Measurements from ENCODE around the gene MID1.

Gene MID1

GRCh38 chrX:10636851-10637250, 16.5 kb upstream of the MID1 start:
- no peak overlapping the region for H2AFZ ChIP-seq (ENCODE audit: low read length, unreplicated experiment)

DNA sequence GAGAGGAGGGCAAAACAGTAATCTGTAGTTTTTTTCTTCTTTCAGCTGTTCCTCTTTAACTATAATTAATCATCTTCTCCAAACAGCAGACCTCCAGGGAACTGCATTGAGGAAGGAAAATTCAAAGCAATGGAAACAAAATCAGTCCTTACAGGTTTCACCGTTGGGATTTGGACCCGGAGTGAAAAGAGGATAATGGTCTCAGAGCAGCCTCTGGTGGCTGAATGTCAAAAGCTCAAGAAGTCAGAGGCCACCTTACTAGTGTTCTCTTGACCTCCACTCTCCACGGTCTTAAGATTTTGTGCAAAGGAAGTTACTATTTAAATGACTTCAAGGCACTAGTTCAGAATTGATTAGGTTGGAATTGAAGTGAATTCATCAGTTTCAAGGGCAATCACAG, 16.0 kb upstream of the MID1 start:
- H3K79me2 ChIP-seq (ENCODE audit: control insufficient read depth, insufficient read depth, low read length, unreplicated experiment): no peaks in the 10 kb centered on the region
- peak overlapping the region; percentile 70 for H3K4me3 ChIP-seq (ENCODE audit: low read depth, low read length)
- no peaks in the 10 kb centered on the region for H3K36me3 ChIP-seq (ENCODE audit: insufficient read depth, low read length)
- no peaks in the 10 kb centered on the region for H3K27me3 ChIP-seq (ENCODE audit: insufficient read depth, low read length)
- H2AFZ ChIP-seq (ENCODE audit: low read length, unreplicated experiment): peak overlapping the region; percentile 64
- H3K27ac ChIP-seq (ENCODE audit: low read depth, low read length): peak overlapping the region; percentile 97
- peaks cover 37% of the 10 kb centered on the region for H3K4me1 ChIP-seq (ENCODE audit: control insufficient read depth, insufficient read depth, low read length, unreplicated experiment)

More at GRCh38 chrX:10636851-10637250, 16.5 kb upstream of the MID1 start:
- Histone ChIP-seq H3K36me3 (ENCODE audit: insufficient read depth, low read length) (no peaks in the 10 kb centered on the region), H3K27me3 (ENCODE audit: insufficient read depth, low read length) (no peaks in the 10 kb centered on the region), H3K4me1 (ENCODE audit: control insufficient read depth, insufficient read depth, low read length, unreplicated experiment) (peaks cover 32% of the 10 kb centered on the region), H3K4me3 (ENCODE audit: low read depth, low read length) (no peak overlapping the region), H3K27ac (ENCODE audit: low read depth, low read length) (no peak overlapping the region), H3K79me2 (ENCODE audit: control insufficient read depth, insufficient read depth, low read length, unreplicated experiment) (no peaks in the 10 kb centered on the region)

GRCh38 chrX:10634392-10635161, 14.2 kb upstream of the MID1 start:
- Histone ChIP-seq H2AFZ (ENCODE audit: low read length, unreplicated experiment) (peak overlapping the region; percentile 53), H3K79me2 (ENCODE audit: control insufficient read depth, insufficient read depth, low read length, unreplicated experiment) (no peaks in the 10 kb centered on the region), H3K36me3 (ENCODE audit: insufficient read depth, low read length) (no peaks in the 10 kb centered on the region), H3K4me3 (ENCODE audit: low read depth, low read length) (peak overlapping the region; percentile 70), H3K4me1 (ENCODE audit: control insufficient read depth, insufficient read depth, low read length, unreplicated experiment) (peaks cover 38% of the 10 kb centered on the region), H3K27ac (ENCODE audit: low read depth, low read length) (peak overlapping the region; percentile 97), H3K27me3 (ENCODE audit: insufficient read depth, low read length) (no peaks in the 10 kb centered on the region)

DNA sequence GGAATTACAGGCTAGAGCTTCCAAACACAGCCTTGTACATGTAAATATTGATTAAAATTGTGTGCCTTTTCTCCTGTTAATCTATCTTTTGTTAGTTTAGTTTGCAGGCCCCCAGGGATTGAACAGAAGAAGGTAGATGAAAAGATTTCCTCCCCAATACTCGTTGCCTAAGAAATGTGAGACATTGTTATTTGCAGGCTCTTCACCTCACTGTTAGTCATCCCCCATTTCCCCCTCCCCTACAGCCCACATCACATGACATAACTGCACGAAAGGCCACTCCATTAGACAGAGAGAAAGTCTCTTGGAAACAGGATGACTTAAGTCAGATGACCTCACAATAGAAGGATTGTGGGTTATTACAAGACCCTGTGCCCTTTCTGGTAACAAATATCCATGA, 13.3 kb upstream of the MID1 start:
- Histone ChIP-seq H3K27ac (ENCODE audit: low read depth, low read length) (peak overlapping the region; percentile 97), H3K4me1 (ENCODE audit: control insufficient read depth, insufficient read depth, low read length, unreplicated experiment) (peaks cover 47% of the 10 kb centered on the region), H2AFZ (ENCODE audit: low read length, unreplicated experiment) (no peak overlapping the region), H3K79me2 (ENCODE audit: control insufficient read depth, insufficient read depth, low read length, unreplicated experiment) (no peaks in the 10 kb centered on the region), H3K4me3 (ENCODE audit: low read depth, low read length) (peak overlapping the region; percentile 70; the same call in 1 of the 2 replicates), H3K36me3 (ENCODE audit: insufficient read depth, low read length) (no peaks in the 10 kb centered on the region), H3K27me3 (ENCODE audit: insufficient read depth, low read length) (no peaks in the 10 kb centered on the region)

DNA sequence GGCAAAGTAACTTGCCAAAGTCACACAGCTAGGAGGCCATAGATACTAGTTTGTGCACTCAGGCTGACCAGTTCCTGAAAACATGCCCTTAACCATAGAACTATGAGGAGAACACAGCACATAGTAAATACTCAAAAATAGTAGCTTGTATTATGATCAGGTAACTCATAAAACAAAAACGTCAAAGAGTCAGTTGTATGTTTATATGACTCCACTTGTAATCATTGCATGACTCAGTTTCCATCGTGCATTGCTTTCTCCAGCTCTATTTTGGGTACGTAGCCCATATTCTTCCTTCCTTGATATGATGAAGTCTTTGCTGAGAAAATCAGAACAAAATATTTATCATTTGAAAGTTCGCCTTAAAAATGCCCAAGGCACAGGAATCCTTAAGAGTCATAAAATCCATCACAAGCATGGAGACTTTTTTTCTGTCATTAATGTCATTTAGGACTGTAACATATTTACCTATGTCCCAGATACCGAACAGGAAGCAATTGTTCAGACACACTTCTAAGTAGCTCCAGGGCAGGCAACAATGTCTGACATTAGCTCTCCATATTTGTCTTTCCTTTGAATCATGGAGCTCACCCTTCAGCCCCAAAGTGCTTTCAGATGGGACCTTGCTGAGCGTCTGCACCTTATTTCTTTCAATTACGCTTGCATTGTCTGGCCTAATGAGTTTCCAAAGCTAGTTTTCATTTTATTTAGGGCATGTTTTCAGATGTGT, 11.2 kb upstream of the MID1 start:
- Histone ChIP-seq H2AFZ (ENCODE audit: low read length, unreplicated experiment) (no peak overlapping the region), H3K27ac (ENCODE audit: low read depth, low read length) (no peak overlapping the region)

GRCh38 chrX:10630320-10630719, 9.9 kb upstream of the MID1 start:
- Histone ChIP-seq H3K27ac (ENCODE audit: low read depth, low read length) (no peak overlapping the region), H3K4me3 (ENCODE audit: low read depth, low read length) (no peak overlapping the region), H3K27me3 (ENCODE audit: insufficient read depth, low read length) (no peaks in the 10 kb centered on the region), H2AFZ (ENCODE audit: low read length, unreplicated experiment) (no peak overlapping the region), H3K36me3 (ENCODE audit: insufficient read depth, low read length) (no peaks in the 10 kb centered on the region), H3K79me2 (ENCODE audit: control insufficient read depth, insufficient read depth, low read length, unreplicated experiment) (no peaks in the 10 kb centered on the region), H3K4me1 (ENCODE audit: control insufficient read depth, insufficient read depth, low read length, unreplicated experiment) (peaks cover 46% of the 10 kb centered on the region)

More for the DNA sequence above, 11.2 kb upstream of the MID1 start:
- H3K27me3 ChIP-seq (ENCODE audit: insufficient read depth, low read length): no peaks in the 10 kb centered on the region
- no peaks in the 10 kb centered on the region for H3K79me2 ChIP-seq (ENCODE audit: control insufficient read depth, insufficient read depth, low read length, unreplicated experiment)
- H3K4me3 ChIP-seq (ENCODE audit: low read depth, low read length): no peak overlapping the region
- H3K4me1 ChIP-seq (ENCODE audit: control insufficient read depth, insufficient read depth, low read length, unreplicated experiment): peaks cover 53% of the 10 kb centered on the region
- H3K36me3 ChIP-seq (ENCODE audit: insufficient read depth, low read length): no peaks in the 10 kb centered on the region

DNA sequence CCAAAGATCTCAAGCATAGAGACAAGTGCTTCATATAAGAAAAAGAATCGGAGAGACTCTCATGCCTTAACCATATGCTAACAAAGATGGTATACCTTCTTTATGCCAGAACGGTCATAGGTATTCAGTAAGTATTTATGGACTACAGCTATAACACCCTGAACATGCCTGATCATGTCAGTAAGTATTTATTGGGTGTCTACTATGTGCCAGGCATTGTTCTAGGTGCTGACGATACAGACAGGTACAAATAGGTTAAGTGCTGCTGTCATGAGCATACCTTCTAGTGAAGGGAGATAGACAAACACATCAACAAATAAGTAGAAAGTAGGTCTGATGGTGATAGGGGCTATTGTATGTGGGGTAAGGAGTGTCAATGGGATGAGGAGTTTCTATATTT, 9.5 kb upstream of the MID1 start:
- Histone ChIP-seq H3K79me2 (ENCODE audit: control insufficient read depth, insufficient read depth, low read length, unreplicated experiment) (no peaks in the 10 kb centered on the region), H3K4me1 (ENCODE audit: control insufficient read depth, insufficient read depth, low read length, unreplicated experiment) (peaks cover 42% of the 10 kb centered on the region), H3K36me3 (ENCODE audit: insufficient read depth, low read length) (no peaks in the 10 kb centered on the region), H3K27me3 (ENCODE audit: insufficient read depth, low read length) (no peaks in the 10 kb centered on the region), H3K4me3 (ENCODE audit: low read depth, low read length) (no peak overlapping the region), H3K27ac (ENCODE audit: low read depth, low read length) (no peak overlapping the region), H2AFZ (ENCODE audit: low read length, unreplicated experiment) (no peak overlapping the region)

DNA sequence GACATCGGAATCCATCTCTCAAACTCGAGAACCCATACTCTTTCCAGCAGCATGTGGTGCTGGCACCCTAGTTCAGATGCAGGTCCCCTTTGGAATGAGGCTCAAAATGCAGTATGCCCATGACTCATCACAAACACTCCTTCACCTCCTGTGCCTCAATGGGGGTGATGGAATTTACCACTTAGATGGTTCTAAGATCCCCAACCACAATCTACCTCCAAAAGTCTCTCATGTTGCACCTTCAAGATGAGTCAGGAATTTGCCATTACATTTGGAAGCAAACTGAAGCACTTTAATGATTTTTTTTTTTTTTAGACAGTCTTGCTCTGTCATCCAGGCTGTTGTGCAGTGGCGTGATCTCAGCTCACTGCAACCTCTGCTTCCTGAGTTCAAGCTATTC, 8.5 kb upstream of the MID1 start:
- H3K4me3 ChIP-seq (ENCODE audit: low read depth, low read length): no peak overlapping the region
- H2AFZ ChIP-seq (ENCODE audit: low read length, unreplicated experiment): no peak overlapping the region
- H3K4me1 ChIP-seq (ENCODE audit: control insufficient read depth, insufficient read depth, low read length, unreplicated experiment): peaks cover 32% of the 10 kb centered on the region
- no peaks in the 10 kb centered on the region for H3K27me3 ChIP-seq (ENCODE audit: insufficient read depth, low read length)
- H3K79me2 ChIP-seq (ENCODE audit: control insufficient read depth, insufficient read depth, low read length, unreplicated experiment): no peaks in the 10 kb centered on the region
- H3K27ac ChIP-seq (ENCODE audit: low read depth, low read length): no peak overlapping the region
- no peaks in the 10 kb centered on the region for H3K36me3 ChIP-seq (ENCODE audit: insufficient read depth, low read length)

DNA sequence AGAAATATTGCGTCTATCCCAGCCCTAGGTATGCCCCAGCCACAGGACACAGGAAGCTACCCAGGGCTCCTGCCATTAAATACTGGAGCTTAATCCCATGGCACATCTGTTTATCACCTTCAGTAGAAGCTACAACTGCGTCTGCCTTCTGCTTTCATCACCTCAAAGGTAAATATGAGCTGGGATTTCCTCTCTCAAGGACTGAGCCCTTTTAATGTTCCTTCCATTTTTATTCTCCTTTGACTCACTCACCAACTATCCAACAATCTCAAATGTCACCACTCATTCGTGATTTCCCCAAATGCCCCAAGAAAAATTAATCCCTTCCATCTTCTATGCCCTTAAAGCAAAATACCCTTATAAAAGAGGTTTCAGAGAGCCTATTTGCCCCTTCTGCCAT, 1.8 kb upstream of the MID1 start:
- Histone ChIP-seq H3K27ac (ENCODE audit: low read depth, low read length) (no peak overlapping the region), H3K36me3 (ENCODE audit: insufficient read depth, low read length) (no peaks in the 10 kb centered on the region)

DNA sequence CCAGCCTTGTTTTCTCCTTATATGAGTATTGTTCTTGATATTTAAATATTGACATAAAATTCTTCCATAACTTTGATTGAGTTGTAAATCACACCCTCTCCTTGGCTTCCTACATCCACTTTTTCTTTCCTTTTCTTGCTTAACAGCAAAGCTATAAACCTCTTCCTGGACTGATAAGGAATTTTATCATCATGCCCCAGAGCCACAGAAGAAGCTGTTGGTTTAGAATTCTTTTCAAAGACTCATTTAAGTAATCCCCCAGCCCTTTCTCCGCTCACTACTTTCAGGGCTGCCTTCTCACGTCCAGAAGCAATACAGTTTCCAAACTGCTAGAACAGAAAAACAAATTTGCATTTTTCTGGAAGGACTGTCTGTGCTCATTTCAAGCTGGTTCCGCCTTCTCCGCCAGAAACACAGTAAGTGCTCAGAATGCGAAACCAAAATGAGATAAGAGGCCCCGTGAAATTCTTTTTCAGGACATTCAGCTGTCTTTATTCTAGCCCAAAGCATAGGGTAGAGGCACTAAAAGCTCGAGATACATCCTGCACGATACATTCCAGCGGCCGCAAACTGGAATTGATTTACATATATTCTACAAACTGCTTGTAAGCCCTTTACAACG, 849 bp downstream of the MID1 start:
- H3K4me1 ChIP-seq (ENCODE audit: control insufficient read depth, insufficient read depth, low read length, unreplicated experiment): peaks cover 49% of the 10 kb centered on the region
- peak overlapping the region; percentile 97 for H3K4me3 ChIP-seq (ENCODE audit: low read depth, low read length)
- no peaks in the 10 kb centered on the region for H3K27me3 ChIP-seq (ENCODE audit: insufficient read depth, low read length)
- H3K79me2 ChIP-seq (ENCODE audit: control insufficient read depth, insufficient read depth, low read length, unreplicated experiment): peaks cover 56% of the 10 kb centered on the region
- no peaks in the 10 kb centered on the region for H3K36me3 ChIP-seq (ENCODE audit: insufficient read depth, low read length)
- H2AFZ ChIP-seq (ENCODE audit: low read length, unreplicated experiment): peak overlapping the region; percentile 88
- H3K27ac ChIP-seq (ENCODE audit: low read depth, low read length): peak overlapping the region; percentile 81

More for the DNA sequence above, 1.8 kb upstream of the MID1 start:
- Histone ChIP-seq H3K4me1 (ENCODE audit: control insufficient read depth, insufficient read depth, low read length, unreplicated experiment) (peaks cover 27% of the 10 kb centered on the region), H3K27me3 (ENCODE audit: insufficient read depth, low read length) (no peaks in the 10 kb centered on the region), H2AFZ (ENCODE audit: low read length, unreplicated experiment) (peak overlapping the region; percentile 14), H3K79me2 (ENCODE audit: control insufficient read depth, insufficient read depth, low read length, unreplicated experiment) (peaks cover 29% of the 10 kb centered on the region), H3K4me3 (ENCODE audit: low read depth, low read length) (no peak overlapping the region)
